ENCODE data around the gene CCL26.
"Not testable (repeated sequence)": the region's sequence is repeated elsewhere in the genome, so short reads cannot be mapped to it uniquely, and the experiment has no call there.

GRCh38 chr7:75788154-75788847 is 16.3 kb upstream of the CCL26 start:
- not testable (repeated sequence) for TF ChIP-seq CTCF (conservative IDR thresholded peaks at IDR 0.05; ENCODE audit: low read depth, low read length); EZH2 (IDR thresholded peaks at IDR 0.05; ENCODE audit: borderline replicate concordance, low read depth, low read length, poor library complexity, severe bottlenecking)
